Neural progenitor cell (in vitro differentiated cells): ENCODE measurements around the gene STARD3.

Source experiments
- EZH2 ChIP-seq: fragments of 200-600 bp; sonication (generic); IDR thresholded peaks from 2 replicates; pipeline ENCODE4 v1.6.1; 2017; ENCODE audit warnings: antibody characterized with exemption, mild to moderate bottlenecking, moderate library complexity
- EZH2phosphoT487 ChIP-seq: fragments of 200-600 bp; sonication (generic); IDR thresholded peaks from 2 replicates; pipeline ENCODE4 v1.6.1; 2017; ENCODE audit warnings: antibody characterized with exemption
- TF ChIP-seq, protein P1 (sequence below): fragments of 200-600 bp; sonication (generic); IDR thresholded peaks from 2 replicates; pipeline ENCODE4 v1.5.1; 2017; ENCODE audit warnings: antibody characterized with exemption, mild to moderate bottlenecking

GRCh38 chr17:39659279-39660010, 22.5 kb downstream of the STARD3 start:
- TF ChIP-seq, protein P1, sequence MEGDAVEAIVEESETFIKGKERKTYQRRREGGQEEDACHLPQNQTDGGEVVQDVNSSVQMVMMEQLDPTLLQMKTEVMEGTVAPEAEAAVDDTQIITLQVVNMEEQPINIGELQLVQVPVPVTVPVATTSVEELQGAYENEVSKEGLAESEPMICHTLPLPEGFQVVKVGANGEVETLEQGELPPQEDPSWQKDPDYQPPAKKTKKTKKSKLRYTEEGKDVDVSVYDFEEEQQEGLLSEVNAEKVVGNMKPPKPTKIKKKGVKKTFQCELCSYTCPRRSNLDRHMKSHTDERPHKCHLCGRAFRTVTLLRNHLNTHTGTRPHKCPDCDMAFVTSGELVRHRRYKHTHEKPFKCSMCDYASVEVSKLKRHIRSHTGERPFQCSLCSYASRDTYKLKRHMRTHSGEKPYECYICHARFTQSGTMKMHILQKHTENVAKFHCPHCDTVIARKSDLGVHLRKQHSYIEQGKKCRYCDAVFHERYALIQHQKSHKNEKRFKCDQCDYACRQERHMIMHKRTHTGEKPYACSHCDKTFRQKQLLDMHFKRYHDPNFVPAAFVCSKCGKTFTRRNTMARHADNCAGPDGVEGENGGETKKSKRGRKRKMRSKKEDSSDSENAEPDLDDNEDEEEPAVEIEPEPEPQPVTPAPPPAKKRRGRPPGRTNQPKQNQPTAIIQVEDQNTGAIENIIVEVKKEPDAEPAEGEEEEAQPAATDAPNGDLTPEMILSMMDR, result no peak
- TF ChIP-seq EZH2, result no peak
- TF ChIP-seq EZH2phosphoT487, result no peak
